ENCODE measurements around the gene ZSCAN12.

GRCh38 chr6:28413681-28414080 lies 14.1 kb upstream of the ZSCAN12 start:
- no peak for TF ChIP-seq POLR2A (IDR thresholded peaks at IDR 0.05; ENCODE audit: low read length)
- TF ChIP-seq GATA1 (IDR thresholded peaks at IDR 0.05; ENCODE audit: low read depth, low read length): no peak
